SK-N-SH treated with all-trans-retinoic acid at 6 μM for 48 hours (cell line): Measurements from ENCODE around the gene SHOC2.

ENCODE experiments used
- ATAC-seq: fragments of 200-7000 bp; cut with Tn5 transposase; 3 replicates; pipeline ENCODE4 v1.9.1; 2020; ENCODE audit warnings: mild to moderate bottlenecking, moderate library complexity
- ARNTL ChIP-seq: fragments of 450-650 bp; formaldehyde crosslinking; IDR thresholded peaks from 2 replicates; pipeline ENCODE4 v1.5.0; 2020; ENCODE audit warnings: low read depth, mild to moderate bottlenecking, moderate library complexity, borderline replicate concordance
- BACH2 ChIP-seq: fragments of 250-450 bp; sonication (Bioruptor Pico); IDR thresholded peaks from 2 replicates; pipeline ENCODE4 v1.9.0; 2021; ENCODE audit warnings: mild to moderate bottlenecking, borderline replicate concordance
- CREB5 ChIP-seq: fragments of 250-450 bp; sonication (Bioruptor Pico); IDR thresholded peaks from 2 replicates; pipeline ENCODE4 v1.5.1; 2020; ENCODE audit warnings: low read depth, mild to moderate bottlenecking, moderate library complexity
- CSDC2 ChIP-seq: fragments of 250-450 bp; sonication (Bioruptor Pico); IDR thresholded peaks from 2 replicates; pipeline ENCODE4 v1.5.0; 2020; ENCODE audit warnings: mild to moderate bottlenecking, moderate library complexity
- CSRNP3 ChIP-seq: fragments of 250-450 bp; sonication (Bioruptor Pico); IDR thresholded peaks from 2 replicates; pipeline ENCODE4 v1.5.1; 2021; ENCODE audit warnings: mild to moderate bottlenecking, moderate library complexity
- ESRRG ChIP-seq: fragments of 250-450 bp; sonication (Bioruptor Pico); IDR thresholded peaks from 2 replicates; pipeline ENCODE4 v1.6.1; 2021; ENCODE audit warnings: mild to moderate bottlenecking
- GLIS3 ChIP-seq: fragments of 250-450 bp; sonication (Bioruptor Pico); IDR thresholded peaks from 2 replicates; pipeline ENCODE4 v1.5.0; 2020; ENCODE audit warnings: mild to moderate bottlenecking, moderate library complexity
- ISL1 ChIP-seq: fragments of 250-450 bp; sonication (Bioruptor Pico); IDR thresholded peaks from 2 replicates; pipeline ENCODE4 v2.1.2; 2022; ENCODE audit warnings: mild to moderate bottlenecking, moderate library complexity
- OSR1 ChIP-seq: fragments of 250-450 bp; sonication (Bioruptor Pico); IDR thresholded peaks from 2 replicates; pipeline ENCODE4 v1.8.0; 2022; ENCODE audit warnings: moderate library complexity, mild to moderate bottlenecking, inconsistent platforms
- PATZ1 ChIP-seq: fragments of 250-450 bp; sonication (Bioruptor Pico); IDR thresholded peaks from 2 replicates; pipeline ENCODE4 v1.8.0; 2020; ENCODE audit warnings: mild to moderate bottlenecking, moderate library complexity, borderline replicate concordance
- POU6F1 ChIP-seq: fragments of 250-450 bp; sonication (Bioruptor Pico); IDR thresholded peaks from 2 replicates; pipeline ENCODE4 v1.8.0; 2021; ENCODE audit warnings: low read depth, mild to moderate bottlenecking, moderate library complexity, borderline replicate concordance
- PPARA ChIP-seq: fragments of 250-450 bp; sonication (Bioruptor Pico); IDR thresholded peaks from 2 replicates; pipeline ENCODE4 v1.5.0; 2020; ENCODE audit warnings: mild to moderate bottlenecking, borderline replicate concordance
- RARB ChIP-seq: fragments of 250-450 bp; sonication (Bioruptor Pico); IDR thresholded peaks from 2 replicates; pipeline ENCODE4 v1.8.0; 2021; ENCODE audit warnings: mild to moderate bottlenecking, moderate library complexity
- SNAI2 ChIP-seq: fragments of 250-450 bp; sonication (Bioruptor Pico); IDR thresholded peaks from 2 replicates; pipeline ENCODE4 v1.5.0; 2020; ENCODE audit warnings: mild to moderate bottlenecking, moderate library complexity
- TCF4 ChIP-seq: fragments of 250-450 bp; sonication (Bioruptor Pico); IDR thresholded peaks from 2 replicates; pipeline ENCODE4 v1.8.0; 2021; ENCODE audit warnings: mild to moderate bottlenecking, moderate library complexity, borderline replicate concordance
- TOX ChIP-seq: fragments of 250-450 bp; sonication (Bioruptor Pico); IDR thresholded peaks from 2 replicates; pipeline ENCODE4 v1.8.0; 2021; ENCODE audit warnings: mild to moderate bottlenecking, moderate library complexity, borderline replicate concordance
- TSHZ2 ChIP-seq: fragments of 250-450 bp; sonication (Bioruptor Pico); IDR thresholded peaks from 2 replicates; pipeline ENCODE4 v1.5.0; 2020; ENCODE audit warnings: mild to moderate bottlenecking, moderate library complexity
- ZC3H10 ChIP-seq: fragments of 250-450 bp; sonication (Bioruptor Pico); IDR thresholded peaks from 2 replicates; pipeline ENCODE4 v1.5.1; 2021; ENCODE audit warnings: mild to moderate bottlenecking, moderate library complexity
- ZFP3 ChIP-seq: fragments of 250-450 bp; sonication (Bioruptor Pico); IDR thresholded peaks from 2 replicates; pipeline ENCODE4 v1.5.0; 2020; ENCODE audit warnings: mild to moderate bottlenecking, moderate library complexity
- ZFP30 ChIP-seq: fragments of 450-650 bp; formaldehyde crosslinking; IDR thresholded peaks from 2 replicates; pipeline ENCODE4 v1.5.0; 2022; ENCODE audit warnings: mild to moderate bottlenecking, moderate library complexity
- ZNF565 ChIP-seq: fragments of 450-650 bp; formaldehyde crosslinking; conservative IDR thresholded peaks from 2 replicates; pipeline ENCODE4 v1.5.0; 2020; ENCODE audit warnings: low read depth, mild to moderate bottlenecking, moderate library complexity
- ZNF70 ChIP-seq: fragments of 450-650 bp; formaldehyde crosslinking; IDR thresholded peaks from 2 replicates; pipeline ENCODE4 v1.5.0; 2020; ENCODE audit warnings: mild to moderate bottlenecking, moderate library complexity
- ZNF8 ChIP-seq: fragments of 450-650 bp; formaldehyde crosslinking; IDR thresholded peaks from 2 replicates; pipeline ENCODE4 v1.5.0; 2020; ENCODE audit warnings: mild to moderate bottlenecking, moderate library complexity

The SHOC2 gene

GRCh38 chr10:110967645-110968044 is 48.2 kb downstream of the SHOC2 start:
- no peak for TF ChIP-seq ESRRG
- no peak for TF ChIP-seq PATZ1 (CRISPR knock-in tag)
- TF ChIP-seq BACH2 (CRISPR knock-in tag) = no peak
- no peak for TF ChIP-seq SNAI2 (CRISPR knock-in tag)
- TF ChIP-seq OSR1 (CRISPR knock-in tag) = no peak
- TF ChIP-seq CSRNP3 (CRISPR knock-in tag) = no peak
- no peak for TF ChIP-seq ISL1 (CRISPR knock-in tag)
- TF ChIP-seq ZNF70 (CRISPR knock-in tag) = no peak
- TF ChIP-seq ZC3H10 (CRISPR knock-in tag) = no peak
- no peak for TF ChIP-seq TCF4 (CRISPR knock-in tag)
- TF ChIP-seq PPARA (CRISPR knock-in tag) = no peak
- no peak for TF ChIP-seq ZFP3 (CRISPR knock-in tag)
- no peak for TF ChIP-seq ZFP30
- TF ChIP-seq TOX (CRISPR knock-in tag) = no peak
- no peak for TF ChIP-seq RARB
- TF ChIP-seq TSHZ2 (CRISPR knock-in tag) = no peak
- ATAC-seq = no peak

GRCh38 chr10:110969183-110969582 is 49.8 kb downstream of the SHOC2 start:
- no peak for ATAC-seq
- no peak for TF ChIP-seq TSHZ2 (CRISPR knock-in tag)
- no peak for TF ChIP-seq TOX (CRISPR knock-in tag)
- no peak for TF ChIP-seq OSR1 (CRISPR knock-in tag)
- no peak for TF ChIP-seq PPARA (CRISPR knock-in tag)
- TF ChIP-seq ARNTL = no peak
- no peak for TF ChIP-seq CREB5 (CRISPR knock-in tag)
- TF ChIP-seq CSDC2 (CRISPR knock-in tag) = no peak
- no peak for TF ChIP-seq ESRRG
- no peak for TF ChIP-seq TCF4 (CRISPR knock-in tag)
- TF ChIP-seq RARB = no peak
- no peak for TF ChIP-seq GLIS3 (CRISPR knock-in tag)
- TF ChIP-seq PATZ1 (CRISPR knock-in tag) = no peak
- TF ChIP-seq ZNF70 (CRISPR knock-in tag) = no peak
- TF ChIP-seq POU6F1 (CRISPR knock-in tag) = no peak
- no peak for TF ChIP-seq ZNF8 (CRISPR knock-in tag)
- no peak for TF ChIP-seq ZNF565
- TF ChIP-seq ZC3H10 (CRISPR knock-in tag) = no peak
- no peak for TF ChIP-seq ISL1 (CRISPR knock-in tag)
- TF ChIP-seq ZFP3 (CRISPR knock-in tag) = no peak
